Activated CD4-positive, alpha-beta T cell treated with anti-CD3 and anti-CD28 coated beads, Interleukin-2, Interleukin-4, amounts not matched to agents 100 ng/mL and 50 ng/mL, durations not matched to agents 16 hours and 8 hours (primary cell): ENCODE data around the gene MPST.

ENCODE experiments used
- DNase-seq: peaks from one replicate; pipeline ENCODE4 v3.0.0-alpha.2; 2020; ENCODE audit warnings: low spot score

Gene MPST

DNA sequence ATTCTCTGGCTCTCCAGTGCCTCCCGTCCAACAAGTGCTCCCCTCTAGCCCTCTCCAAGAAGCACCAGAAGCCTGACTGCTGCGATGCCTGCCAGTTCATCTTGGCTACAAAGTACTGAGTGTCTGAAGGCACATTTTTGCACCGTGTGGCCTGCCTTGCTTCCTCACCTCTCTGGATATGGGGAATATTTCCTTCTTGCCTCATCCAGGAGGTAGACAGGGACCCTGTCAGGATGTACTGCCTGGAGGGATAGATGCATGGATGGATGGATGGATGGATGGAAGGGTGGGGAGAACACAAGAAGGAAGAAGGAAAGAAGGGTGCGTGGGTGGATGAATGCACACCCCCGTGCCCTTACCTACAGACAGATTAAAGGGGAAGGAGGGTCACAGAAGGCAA, 59.6 kb downstream of the MPST start:
- no peak for DNase-seq
